Mammary epithelial cell (primary cell): Measurements from ENCODE around the gene PPP2R2B.

Experiments used
- EZH2 ChIP-seq: IDR thresholded peaks from 2 replicates; pipeline ENCODE4 v1.6.1; 2012; ENCODE audit warnings: low read length, inconsistent platforms, borderline replicate concordance
- TF ChIP-seq, protein P1 (sequence below), 2 donors: IDR thresholded peaks in 1 of 2; conservative IDR thresholded peaks in 1 of 2; 2 replicates each; pipeline ENCODE4 v1.5.1; 2011 to 2012; ENCODE audit warnings: inconsistent platforms in 2 of 2, low read length in 2 of 2, mild to moderate bottlenecking in 2 of 2, control low read depth in 1 of 2, low read depth in 1 of 2; ENCODE audit not compliant: insufficient read depth in 1 of 2; ENCODE audit errors: extremely low read depth in 1 of 2

DNA sequence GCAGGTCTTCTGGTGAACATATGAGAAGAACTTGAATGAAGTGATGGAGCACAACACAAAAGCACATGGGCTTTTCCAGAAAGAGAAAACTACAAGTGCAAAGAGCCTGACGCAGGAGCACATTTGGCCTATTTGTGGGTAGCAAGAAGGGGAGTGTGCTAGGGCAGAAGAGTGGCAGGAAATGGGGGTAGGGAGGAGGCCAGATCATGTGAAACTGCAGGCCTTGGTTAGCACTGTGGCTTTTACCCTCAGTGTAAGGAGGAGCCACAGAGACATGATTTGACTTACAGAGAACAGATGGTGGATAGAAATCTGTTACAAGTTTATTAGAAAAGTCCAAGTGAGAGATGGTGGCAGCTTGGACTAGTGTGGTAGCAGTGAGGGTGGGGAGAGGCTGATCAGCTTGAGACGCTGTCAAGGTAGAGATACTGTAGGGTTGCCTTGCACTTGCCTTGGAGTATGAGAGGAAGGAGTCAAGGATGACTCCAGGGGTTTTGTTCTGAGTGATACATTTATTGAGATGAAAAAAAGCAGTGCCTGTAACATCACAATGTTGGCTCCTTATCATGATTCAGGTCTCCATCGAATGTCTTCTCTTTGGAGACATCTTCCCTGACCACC, 126.7 kb downstream of the PPP2R2B start:
- TF ChIP-seq EZH2 = no peak
- TF ChIP-seq, protein P1, sequence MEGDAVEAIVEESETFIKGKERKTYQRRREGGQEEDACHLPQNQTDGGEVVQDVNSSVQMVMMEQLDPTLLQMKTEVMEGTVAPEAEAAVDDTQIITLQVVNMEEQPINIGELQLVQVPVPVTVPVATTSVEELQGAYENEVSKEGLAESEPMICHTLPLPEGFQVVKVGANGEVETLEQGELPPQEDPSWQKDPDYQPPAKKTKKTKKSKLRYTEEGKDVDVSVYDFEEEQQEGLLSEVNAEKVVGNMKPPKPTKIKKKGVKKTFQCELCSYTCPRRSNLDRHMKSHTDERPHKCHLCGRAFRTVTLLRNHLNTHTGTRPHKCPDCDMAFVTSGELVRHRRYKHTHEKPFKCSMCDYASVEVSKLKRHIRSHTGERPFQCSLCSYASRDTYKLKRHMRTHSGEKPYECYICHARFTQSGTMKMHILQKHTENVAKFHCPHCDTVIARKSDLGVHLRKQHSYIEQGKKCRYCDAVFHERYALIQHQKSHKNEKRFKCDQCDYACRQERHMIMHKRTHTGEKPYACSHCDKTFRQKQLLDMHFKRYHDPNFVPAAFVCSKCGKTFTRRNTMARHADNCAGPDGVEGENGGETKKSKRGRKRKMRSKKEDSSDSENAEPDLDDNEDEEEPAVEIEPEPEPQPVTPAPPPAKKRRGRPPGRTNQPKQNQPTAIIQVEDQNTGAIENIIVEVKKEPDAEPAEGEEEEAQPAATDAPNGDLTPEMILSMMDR (conservative IDR thresholded peaks at IDR 0.05 in 1 of 2, IDR thresholded peaks at IDR 0.05 in 1 of 2; ENCODE audit: extremely low read depth in 1 of 2, insufficient read depth in 1 of 2, low read depth in 1 of 2, low read length in 2 of 2) = no peak
